ENCODE measurements around the gene MTX1.

DNA sequence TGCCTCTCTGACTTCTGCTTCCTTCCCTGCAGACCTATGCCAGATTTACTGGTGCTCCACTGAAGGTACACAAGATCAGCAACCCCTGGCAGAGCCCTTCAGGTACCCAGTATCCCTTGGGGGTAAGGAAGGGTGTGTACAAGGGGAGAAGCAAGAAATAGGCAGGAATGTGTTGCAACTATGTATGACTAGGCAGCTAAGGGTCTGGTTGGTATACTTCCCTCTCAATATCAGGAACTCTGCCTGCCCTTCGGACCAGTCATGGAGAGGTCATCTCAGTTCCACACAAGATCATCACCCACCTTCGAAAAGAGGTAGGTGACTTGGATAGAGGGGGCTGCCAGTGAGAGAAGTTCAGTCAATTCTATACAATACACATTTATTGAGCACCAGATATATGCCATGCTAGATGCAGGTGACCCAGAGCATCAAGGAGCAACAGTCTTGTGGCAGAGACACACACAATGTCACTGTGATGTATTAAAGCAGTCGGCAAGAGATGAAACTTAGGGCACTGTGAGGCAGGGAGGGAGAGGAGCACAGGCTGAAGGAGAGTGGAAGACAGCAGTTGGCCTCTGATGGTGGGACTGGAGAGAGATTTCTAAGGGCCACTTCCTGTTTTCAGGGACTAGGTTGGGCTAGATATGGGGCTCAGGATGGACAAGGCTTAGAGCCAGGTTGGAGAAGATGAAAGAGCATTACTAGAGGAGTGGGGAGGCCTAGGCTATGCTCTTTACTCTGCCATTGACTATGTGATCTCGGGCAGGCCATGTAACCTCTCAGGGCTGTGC lies 2.0 kb downstream of the MTX1 start:
- TF ChIP-seq SUZ12 (IDR thresholded peaks at IDR 0.05; ENCODE audit: extremely low read depth, insufficient read depth, insufficient read length) = no peak
- TF ChIP-seq ZNF274 (IDR thresholded peaks at IDR 0.05; ENCODE audit: low read depth, low read length) = no peak
- TF ChIP-seq YY1 (IDR thresholded peaks at IDR 0.05; ENCODE audit: insufficient read depth, insufficient read length) = no peak
